ENCODE results near the gene PSMB5.

DNA sequence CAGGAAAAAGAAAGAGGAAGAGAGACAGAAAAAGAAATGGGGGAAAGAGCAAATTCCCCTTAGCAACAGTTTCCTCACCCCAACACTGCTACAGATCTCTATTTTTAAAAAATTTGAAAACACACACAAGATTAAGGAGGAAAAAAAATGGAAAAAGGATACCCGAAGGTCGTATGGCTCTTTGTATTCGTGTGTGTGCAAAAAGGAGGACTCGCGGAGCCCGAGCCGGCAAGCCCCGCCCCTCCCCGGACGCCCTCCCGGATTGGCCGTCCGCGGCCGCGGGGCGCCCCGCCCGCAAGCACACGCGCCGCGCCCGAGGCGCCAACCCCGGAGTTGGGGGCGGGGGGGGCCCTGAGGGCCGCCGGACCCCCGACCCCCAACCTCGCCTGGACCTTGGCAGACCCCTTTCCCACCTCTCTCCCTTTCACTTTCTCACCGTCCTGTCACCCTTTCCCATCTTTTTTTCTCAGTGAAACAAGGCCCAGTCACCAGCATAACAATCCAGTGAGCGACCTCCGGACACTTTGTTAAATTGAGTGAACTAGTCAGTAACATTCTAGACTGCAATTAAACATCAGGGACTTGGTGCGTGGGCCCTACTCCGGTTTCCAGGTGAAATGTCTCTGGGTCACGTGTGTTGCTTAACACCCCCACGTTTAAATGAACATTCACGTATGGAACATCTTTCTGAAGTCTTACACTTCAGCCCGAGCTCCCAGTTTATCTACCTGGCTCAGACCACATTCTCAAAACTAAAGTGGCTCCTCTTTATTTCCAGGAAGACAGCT, 24.6 kb downstream of the PSMB5 start, which contains the start of gene C14orf93:
- TF ChIP-seq EZH2 (IDR thresholded peaks at IDR 0.05; ENCODE audit: borderline replicate concordance, low read depth, low read length, severe bottlenecking) = no peak
- TF ChIP-seq, protein P1, sequence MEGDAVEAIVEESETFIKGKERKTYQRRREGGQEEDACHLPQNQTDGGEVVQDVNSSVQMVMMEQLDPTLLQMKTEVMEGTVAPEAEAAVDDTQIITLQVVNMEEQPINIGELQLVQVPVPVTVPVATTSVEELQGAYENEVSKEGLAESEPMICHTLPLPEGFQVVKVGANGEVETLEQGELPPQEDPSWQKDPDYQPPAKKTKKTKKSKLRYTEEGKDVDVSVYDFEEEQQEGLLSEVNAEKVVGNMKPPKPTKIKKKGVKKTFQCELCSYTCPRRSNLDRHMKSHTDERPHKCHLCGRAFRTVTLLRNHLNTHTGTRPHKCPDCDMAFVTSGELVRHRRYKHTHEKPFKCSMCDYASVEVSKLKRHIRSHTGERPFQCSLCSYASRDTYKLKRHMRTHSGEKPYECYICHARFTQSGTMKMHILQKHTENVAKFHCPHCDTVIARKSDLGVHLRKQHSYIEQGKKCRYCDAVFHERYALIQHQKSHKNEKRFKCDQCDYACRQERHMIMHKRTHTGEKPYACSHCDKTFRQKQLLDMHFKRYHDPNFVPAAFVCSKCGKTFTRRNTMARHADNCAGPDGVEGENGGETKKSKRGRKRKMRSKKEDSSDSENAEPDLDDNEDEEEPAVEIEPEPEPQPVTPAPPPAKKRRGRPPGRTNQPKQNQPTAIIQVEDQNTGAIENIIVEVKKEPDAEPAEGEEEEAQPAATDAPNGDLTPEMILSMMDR (IDR thresholded peaks at IDR 0.05; ENCODE audit: borderline replicate concordance, extremely low read depth, low read length, poor library complexity, severe bottlenecking) = no peak

Measured in DND-41 (cell line).